HUDEP-2 (cell line): Measurements from ENCODE around the gene KRT12.
"Not testable (repeated sequence)": the region's sequence is repeated elsewhere in the genome, so short reads cannot be mapped to it uniquely, and the experiment has no call there.

Source experiments
- DNase-seq, 76 experiments: peaks; one replicate each; lab custom pipeline; 2025; ENCODE audit not compliant: unreplicated experiment in 76 of 76; lab: John Stamatoyannopoulos, UW

The KRT12 gene

DNA sequence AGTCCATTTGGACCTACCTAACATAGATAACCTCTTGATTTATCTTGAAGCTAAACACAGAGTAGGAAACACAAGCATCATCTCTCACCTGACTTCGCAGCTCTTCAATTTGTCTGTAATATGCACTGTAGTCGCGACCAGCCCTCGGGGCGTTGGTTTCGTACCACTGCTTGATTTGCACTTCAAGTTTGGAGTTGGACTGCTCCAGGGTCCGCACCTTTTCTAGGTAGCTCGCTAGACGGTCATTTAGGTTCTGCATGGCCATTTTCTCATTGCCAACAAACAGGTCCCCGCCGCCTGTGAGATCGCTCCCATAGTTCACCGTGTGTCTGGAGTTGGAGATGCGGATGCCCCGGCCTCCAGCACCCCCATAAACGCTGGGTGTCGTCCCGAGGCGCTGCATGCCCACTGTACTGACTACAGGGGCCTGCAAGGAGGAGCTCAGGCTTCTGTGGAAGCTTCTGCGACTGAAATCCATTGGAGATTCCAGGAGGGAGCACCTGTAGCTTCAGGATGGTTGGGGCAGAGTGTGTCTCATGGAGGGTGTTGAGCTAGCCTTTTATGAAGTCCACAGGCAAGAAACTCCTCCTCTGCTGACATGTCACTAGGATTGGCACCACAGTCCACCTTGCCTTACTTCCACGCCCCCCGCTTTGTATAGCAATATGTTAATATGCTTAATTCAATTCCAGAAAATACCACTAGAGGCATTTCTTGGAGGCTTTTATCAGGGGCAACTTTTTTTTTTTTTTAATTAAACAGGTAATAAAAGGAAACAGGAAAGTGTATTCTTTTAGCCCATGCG, 17.9 kb upstream of the KRT12 start, which contains the start of gene KRT20:
TSS of gene KRT20 (minus strand) at position 535 of the 805 bp plus-strand sequence. CDS start at position 478, 57 bp downstream.
- DNase-seq: no peak

DNA sequence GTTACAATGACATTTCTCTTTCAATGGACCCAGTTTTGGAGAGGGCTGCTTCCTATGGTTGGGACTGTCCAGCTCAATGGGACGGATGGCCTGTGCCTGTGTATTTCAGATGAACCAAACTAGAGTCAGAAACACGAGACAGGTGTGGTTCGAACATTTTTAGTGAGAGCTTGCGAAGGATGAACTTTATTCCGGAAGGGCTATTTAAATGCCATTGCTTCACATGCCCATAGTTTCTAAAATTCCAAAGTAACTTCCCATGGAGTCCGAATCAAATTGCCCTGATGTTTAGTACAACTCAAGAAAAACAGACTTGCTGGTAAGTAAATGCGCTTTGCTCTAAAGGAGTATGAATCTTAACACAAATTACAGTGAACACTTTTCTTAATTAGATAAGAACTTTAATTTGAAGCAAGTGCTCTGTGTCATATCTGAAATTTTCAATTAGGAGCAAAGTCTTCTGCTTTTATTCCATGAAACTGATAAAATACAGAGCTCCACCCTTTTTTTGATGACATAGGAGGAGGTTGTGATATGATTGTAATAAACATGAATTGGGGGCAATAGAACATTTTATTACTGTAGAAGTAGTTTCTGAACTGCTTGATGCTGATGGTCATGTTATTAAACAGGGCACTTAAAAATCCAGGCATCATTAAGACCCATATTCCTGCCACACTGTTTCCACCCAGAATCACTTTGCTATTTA, 16.8 kb upstream of the KRT12 start:
- no peak for DNase-seq

DNA sequence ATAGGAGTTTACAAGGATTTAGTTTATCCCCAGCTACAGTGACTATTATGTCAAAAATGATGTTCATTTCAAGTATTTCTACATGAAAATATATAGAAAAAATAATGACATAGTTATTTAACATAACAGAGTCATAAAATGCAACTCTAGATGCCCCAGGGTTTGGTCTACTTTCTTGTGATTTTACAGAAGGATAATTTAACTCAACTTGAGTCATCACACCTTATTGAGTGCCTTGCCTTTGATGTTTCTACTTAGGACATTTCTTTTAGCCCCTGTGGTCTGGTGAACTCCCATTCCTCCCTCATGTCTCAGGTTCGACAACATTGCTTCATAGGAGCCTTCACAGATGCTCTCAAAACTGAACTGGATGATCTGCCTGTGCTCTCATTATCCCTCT, 16.0 kb upstream of the KRT12 start:
- no peak for DNase-seq

DNA sequence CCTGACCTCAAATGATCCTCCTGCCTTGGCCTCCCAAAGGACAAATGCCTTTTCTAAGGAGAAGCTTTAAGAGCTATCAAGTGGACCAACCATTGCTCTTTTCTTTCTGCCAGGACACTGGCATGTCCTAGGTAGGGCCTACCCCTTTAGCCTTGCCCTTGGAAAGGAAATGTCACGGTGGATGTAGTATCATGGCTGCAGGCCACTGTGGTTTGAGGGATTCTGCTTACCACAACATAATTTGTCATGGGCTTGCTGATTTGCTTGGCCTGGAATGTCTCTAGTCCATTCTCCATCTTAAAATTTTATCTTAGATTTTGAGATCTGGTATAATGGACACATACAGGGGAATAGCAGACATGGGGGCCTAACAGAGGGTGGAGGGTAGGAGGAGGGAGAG, 12.0 kb upstream of the KRT12 start:
- DNase-seq: no peak

DNA sequence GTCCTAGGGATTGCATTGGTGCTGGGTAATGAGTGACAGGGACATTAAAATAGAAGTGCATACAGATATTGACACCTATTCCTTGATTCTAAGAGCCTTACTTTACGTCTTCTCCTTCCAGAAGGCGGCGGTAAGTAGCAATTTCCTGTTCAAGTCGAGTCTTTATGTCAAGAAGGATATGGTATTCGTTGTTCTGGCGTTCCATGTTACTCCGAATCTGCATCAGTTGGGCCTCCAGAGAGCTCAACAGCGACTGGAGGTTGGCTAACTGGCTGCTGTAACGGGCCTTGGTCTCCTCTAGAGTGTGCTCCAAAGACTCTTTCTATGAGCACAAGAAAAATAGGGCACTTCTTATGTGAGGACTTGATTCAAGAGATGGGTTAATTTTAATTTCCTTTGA, 11.0 kb upstream of the KRT12 start:
- DNase-seq: no peak

DNA sequence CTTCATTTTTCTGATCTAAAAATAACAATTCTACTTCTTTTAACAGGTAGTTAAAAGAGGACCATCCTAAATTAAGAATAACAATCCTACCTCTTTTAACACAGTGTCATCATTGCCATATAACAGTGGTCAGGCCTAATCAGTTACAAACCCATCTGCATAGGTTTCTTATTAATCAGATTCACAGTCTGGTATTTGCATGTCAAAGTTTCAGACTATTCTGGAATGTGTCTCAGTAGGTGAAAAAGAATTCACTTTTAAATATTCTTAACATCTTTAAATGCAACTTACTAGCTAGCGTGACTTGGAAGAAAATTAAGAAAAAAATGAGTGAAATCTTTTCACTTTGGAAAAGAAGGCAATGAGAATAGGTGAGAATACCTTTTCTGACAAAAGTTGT, 6.8 kb upstream of the KRT12 start:
- no peak for DNase-seq

DNA sequence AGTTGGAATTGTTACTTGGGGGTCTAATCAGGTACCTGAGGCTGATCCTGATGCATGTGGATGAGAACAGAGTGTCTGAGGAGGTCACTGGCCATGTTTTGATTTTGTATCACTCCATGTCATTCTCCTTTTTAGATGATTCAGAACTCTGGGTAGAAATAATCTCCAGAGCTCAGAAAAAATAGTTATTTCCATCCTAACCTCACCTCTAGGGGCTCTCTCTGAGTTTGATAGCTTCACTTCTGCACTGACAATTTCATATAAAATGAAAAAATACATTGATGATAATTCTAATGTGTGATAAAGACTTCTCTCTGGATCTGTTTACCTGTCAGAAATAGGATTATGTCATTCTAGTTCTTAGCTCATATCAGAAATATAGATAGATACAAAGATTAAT, 6.2 kb upstream of the KRT12 start:
- DNase-seq: no peak

DNA sequence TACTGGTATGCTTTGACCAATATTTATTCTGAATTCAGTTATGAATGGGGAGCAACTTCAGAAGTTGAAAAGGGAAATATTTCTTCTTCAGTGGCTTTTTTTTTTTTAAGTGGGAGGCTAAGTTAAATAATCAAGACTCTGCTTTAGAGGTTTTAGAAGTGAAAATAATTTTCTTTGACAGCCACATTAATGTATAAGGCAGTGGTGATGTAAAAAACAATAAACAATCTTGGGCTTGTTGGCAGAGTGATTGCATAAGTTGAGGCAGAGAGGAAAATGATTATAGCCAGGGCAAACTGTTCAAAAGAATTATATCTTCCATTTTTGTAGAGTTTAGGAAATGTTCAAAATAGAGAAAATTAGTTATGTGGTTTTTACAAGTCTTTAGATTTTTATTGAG, 5.4 kb upstream of the KRT12 start:
- no peak for DNase-seq

DNA sequence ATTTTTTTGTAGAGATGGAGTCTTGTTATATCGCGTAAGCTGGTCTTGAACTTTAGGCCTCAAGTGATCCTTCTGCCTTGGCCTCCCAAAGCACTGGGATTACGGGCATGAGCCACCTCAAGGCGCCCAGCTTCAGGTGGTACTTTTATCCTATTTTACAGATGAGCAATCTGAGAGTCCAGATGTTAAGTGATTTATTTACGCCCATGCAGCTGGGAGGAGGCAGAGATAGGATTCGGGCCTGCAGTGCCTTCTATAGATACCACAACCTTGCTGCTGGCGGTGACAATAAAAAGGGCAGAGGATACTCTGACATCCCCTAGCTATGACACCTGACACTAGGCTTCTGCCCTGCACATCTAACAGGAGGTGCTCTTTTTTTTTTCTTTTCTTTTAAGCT, 4.3 kb upstream of the KRT12 start:
- no peak for DNase-seq

DNA sequence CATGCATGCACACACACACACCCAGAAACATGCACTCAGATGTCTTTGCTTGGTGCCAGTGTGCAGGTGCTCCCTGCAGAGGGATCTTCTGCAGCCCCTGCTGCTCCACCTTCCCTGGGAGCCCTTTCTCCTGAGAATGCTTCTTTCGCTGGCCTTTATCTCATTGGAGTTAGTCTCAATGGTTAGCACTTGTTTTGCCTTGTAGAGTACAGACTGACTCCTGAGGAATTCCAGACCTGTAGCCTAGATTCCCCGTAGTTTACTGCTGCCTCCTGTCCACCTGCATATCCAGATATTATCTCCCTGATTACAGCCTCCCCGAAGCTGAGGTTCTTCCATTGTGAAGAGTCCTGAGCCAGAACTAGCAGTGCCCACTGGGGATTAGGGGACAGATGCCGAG, 3.1 kb upstream of the KRT12 start:
- DNase-seq: no peak

DNA sequence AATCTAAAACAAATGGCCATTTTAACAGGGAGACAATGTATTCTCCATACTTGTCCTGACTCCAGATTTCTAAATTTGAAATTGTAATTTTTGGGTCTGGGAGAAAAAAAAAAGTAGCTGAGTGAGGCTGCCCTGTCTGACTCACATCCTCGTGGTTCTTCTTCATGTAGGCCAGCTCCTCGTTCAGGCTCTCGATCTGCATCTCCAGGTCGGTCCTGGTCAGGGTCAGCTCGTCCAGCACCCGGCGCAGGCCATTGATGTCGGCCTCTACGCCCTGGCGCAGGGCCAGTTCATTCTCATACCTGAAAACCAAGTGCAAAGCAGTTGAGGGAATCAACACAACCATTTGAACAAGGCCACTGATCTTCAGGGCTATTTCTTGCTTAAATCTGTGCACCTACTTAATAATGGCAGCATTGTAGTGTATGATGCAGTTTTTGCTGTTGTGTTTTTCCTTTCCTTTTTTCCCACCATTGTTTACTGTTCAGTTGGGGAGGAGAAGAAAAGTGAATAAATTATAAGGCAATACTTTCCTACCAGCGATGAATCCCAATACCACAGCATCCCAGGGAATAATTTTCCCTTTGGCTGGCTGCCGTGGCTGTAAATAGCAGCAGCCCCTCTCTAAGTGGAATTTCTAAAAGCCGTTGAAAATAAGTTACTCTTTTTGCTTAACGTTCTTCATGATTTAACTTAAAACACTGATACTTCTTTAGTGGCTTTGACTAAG, 2.2 kb downstream of the KRT12 start:
- no peak for DNase-seq

DNA sequence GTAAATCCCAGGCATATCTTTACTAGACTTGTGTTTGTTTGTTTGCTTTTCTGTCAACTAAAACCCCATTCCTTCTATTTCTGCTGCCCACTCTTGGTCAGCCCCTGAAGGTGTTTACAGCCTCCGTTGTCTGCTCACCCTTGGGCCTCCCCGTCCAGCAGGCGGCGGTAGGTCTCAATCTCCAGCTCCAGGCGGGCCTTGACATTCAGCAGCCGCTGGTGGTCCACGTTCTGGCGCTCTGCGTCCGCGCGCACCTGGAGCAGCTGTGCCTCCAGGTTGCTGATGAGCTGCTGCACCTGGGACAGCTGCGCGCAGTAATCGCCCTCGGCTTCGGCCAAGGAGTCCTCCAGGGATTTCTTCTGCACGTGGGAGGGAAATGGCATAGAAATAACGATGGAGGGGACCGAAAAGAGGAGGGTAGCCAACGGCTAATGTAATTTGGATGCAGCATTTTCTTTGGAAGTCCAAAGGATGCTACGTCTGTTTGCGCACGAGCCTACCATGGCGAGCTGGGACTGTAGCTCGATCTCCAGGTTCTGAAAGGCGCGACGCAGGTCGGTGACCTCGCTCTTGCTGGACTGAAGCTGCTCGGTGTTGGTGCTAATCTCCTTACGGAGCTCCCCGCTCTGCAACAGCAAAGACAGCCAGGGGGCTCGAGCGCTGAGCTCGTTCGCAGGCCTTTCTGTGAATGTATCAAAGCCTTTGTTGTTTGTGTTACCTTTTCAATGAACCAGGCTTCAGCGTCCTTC, 3.9 kb downstream of the KRT12 start:
- DNase-seq: peak in 4 of 76 experiments; percentile 1 to 8 (median 2)

DNA sequence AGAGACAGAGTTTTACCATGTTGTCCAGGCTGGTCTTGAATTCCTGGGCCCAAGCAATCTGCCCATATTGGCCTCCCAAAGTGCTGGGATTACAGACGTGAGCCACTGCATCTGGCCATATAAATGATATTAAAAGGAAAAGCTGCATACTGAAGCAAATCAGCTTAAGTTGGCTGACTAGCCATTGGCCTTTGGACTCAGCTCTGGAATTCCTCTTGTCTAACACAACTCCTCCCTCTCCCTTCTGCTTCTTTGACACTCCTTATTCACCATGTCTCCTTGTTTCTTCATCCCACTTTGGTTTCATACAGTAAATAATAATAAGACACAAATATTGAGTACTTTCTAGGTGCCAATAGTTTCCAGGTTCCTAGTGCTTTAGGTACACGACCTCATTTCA, 7.5 kb downstream of the KRT12 start:
- DNase-seq: no peak

DNA sequence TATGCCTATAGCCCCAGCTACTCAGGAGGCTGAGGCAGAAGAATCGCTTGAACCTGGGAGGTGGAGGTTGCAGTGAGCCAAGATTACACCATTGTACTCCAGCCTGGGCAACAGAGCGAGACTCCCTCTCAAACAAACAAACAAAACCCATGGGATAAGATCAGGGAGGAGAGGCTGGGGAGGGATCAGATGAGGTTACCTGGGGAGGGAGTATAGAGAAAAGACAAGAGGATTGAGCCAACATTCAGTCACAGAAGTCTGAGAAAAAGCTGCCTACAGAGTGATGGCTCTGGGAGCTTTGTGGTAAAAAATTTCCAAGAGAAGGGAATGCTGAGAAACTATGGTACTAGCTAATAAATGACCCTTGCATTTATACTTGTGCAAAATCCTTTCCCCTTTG, 8.4 kb downstream of the KRT12 start:
- not testable (repeated sequence) for DNase-seq

DNA sequence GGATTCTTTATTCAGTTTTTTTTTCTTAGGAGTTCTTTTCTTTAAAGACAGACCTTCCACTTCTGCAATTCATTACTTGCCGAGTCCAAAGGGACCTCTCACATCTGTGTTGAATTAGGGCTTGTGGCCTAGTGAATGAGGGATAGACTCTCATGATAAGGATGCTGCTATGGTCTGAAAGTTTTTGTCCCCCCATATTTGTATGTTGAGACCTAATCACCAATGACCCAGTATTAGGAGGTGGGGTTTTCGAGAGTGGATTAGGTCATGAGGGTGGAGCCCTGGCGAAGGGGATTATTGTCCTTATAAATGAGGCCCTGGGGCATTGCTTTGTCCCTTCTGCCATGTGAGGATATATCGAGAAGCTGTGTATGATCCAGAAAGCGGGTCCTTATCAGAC, 9.5 kb downstream of the KRT12 start:
- no peak for DNase-seq

DNA sequence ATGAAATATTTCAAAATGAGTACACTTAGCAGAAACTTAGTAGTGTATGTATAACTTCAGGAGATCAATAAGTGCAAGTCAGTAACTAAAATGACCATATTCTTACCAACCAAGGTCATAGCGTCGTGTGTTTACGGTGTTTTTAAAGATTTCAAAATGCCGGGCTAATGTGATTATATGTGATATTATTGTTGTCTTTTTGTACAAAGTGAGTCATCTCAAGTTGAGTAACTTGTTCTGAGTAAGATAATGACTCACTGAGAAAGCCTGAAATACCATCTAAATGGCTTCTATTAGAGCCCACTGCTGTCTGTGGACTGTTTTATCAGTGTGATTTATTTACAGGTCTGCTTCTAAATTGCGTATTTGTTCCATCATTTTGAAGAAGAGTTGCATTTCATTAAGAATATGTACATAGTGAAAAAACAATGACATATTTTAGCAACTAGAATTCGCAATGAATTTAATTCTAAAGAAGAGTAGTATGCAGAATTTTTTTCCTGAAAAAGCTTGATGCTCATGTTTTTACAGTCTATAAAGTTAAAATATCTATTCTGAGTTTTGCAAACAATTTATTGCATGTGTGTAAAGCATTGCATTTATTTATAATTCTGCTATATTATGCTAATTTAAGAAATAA, 12.7 kb downstream of the KRT12 start:
- DNase-seq: no peak

DNA sequence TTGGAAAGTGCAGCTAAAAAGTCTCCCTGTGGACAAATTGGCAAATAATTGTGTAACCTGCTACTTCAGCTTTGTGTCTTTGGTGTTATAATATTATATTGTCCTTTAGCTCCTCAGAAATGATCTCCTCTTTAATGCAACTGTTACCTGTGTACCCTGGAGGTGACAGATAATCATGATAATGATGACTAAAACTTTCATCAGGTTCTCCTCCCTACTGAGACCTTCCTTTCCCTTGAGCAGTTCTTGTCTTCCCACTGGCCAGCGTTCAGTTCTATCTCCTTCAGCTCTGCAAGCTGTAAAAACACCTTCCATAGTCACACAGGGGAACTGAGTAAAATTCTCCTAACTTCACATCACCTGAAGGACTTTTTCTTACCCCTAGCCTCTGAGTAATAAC, 14.7 kb downstream of the KRT12 start:
- no peak for DNase-seq

DNA sequence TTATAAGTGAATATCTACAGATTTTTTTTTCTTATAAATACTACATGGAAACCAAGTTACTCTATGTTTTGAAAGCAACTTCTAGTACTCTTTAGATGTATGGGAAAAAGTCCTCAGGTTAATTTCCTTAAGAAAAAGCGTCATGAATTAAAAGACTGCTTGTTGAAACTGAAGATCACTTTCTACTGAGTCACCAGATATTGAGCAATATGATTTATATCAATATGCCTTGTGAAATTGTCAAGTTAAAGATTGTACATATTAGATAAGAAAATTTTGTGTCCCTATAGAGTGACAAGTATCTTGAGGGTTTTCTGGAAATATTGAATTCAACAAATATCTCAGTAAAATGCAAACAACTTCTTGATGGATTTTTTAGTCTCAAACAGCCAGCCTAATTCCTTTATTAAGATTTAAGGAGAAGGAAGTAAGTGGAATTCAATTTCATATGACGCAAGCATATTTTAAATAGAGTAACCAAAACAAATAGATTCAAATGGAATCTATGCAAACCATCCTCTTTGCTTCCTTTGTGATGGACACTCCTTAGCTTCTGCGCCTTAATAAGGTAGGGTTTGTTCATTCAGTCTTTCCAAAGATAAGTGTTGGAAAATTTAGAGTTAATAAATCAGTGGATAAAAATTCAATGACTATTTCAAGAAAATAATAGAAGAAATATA, 16.6 kb downstream of the KRT12 start:
- DNase-seq: no peak

DNA sequence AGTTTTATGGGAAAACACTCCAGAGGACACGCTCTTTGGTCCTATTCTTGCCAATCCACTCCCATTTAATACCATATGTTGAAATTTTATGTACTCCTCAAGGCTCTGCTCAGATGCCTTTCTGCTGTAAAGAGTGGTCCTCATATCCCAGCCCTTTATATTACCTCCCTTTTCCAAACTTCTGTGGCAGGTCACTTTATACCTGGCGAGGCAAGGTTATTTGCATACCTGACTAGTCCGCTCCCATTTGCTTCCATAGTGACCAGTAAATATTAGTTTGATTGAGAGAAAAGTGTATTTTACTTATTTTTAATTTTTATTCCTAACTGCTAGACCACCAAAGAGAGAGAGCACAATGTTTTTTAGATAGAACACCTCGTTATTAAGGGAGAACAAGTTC, 17.3 kb downstream of the KRT12 start:
- no peak for DNase-seq
